Neural progenitor cell (in vitro differentiated cells): ENCODE data around the gene BUB1. TPM values are rescaled to one million over a fixed set of nuclear protein-coding genes. Genes with fewer than 3 reads are reported as not detected.
"Not testable (repeated sequence)": the region's sequence is repeated elsewhere in the genome, so short reads cannot be mapped to it uniquely, and the experiment has no call there.

Source experiments
- DNase-seq: peaks from one replicate; pipeline ENCODE4 v3.0.0-alpha.2; 2016; ENCODE audit warnings: low spot score
- H2AFZ ChIP-seq: fragments of 200-600 bp; sonication (generic); replicated peaks from 2 replicates; pipeline ENCODE4 v1.6.1; 2016; ENCODE audit warnings: antibody characterized with exemption
- H3F3A ChIP-seq: fragments of 200-600 bp; sonication (generic); 2 replicates; pipeline ENCODE4 v1.6.1; 2016; ENCODE audit warnings: antibody characterized with exemption, low read depth
- H3K27ac ChIP-seq: fragments of 200-600 bp; sonication (generic); 2 replicates; pipeline ENCODE4 v1.5.1; 2016; ENCODE audit warnings: mild to moderate bottlenecking
- H3K27me3 ChIP-seq: fragments of 200-600 bp; sonication (generic); 2 replicates; pipeline ENCODE4 v1.6.1; 2016; ENCODE audit warnings: mild to moderate bottlenecking, moderate library complexity
- H3K36me3 ChIP-seq: fragments of 200-600 bp; sonication (generic); 2 replicates; pipeline ENCODE4 v1.5.1; 2016
- H3K4me1 ChIP-seq: fragments of 200-600 bp; sonication (generic); 2 replicates; pipeline ENCODE4 v1.6.1; 2016; ENCODE audit warnings: mixed run types
- H3K4me2 ChIP-seq: fragments of 200-600 bp; sonication (generic); 2 replicates; pipeline ENCODE4 v1.6.1; 2016
- H3K4me3 ChIP-seq: fragments of 200-600 bp; sonication (generic); 2 replicates; pipeline ENCODE4 v1.5.1; 2016
- H3K79me2 ChIP-seq: fragments of 200-600 bp; sonication (generic); 2 replicates; pipeline ENCODE4 v1.6.1; 2016; ENCODE audit warnings: low read depth
- H3K9ac ChIP-seq: fragments of 200-600 bp; sonication (generic); 2 replicates; pipeline ENCODE4 v1.6.1; 2016
- H3K9me3 ChIP-seq: fragments of 200-600 bp; sonication (generic); 2 replicates; pipeline ENCODE4 v1.5.1; 2016; ENCODE audit warnings: low read depth
- H4K20me1 ChIP-seq: fragments of 200-600 bp; sonication (generic); 2 replicates; pipeline ENCODE4 v1.6.1; 2016; ENCODE audit warnings: low read depth
- H3K27ac Mint-ChIP-seq: 3 replicates; pipeline ENCODE4 v1.8.0; 2021; ENCODE audit warnings: mixed read lengths
- H3K27me3 Mint-ChIP-seq: 2 replicates; pipeline ENCODE4 v1.8.0; 2022; ENCODE audit warnings: low read depth, mild to moderate bottlenecking, inconsistent platforms, moderate library complexity, mixed read lengths; ENCODE audit not compliant: insufficient read depth
- H3K36me3 Mint-ChIP-seq: 3 replicates; pipeline ENCODE4 v1.8.0; 2021; ENCODE audit warnings: mixed read lengths
- H3K4me1 Mint-ChIP-seq: 3 replicates; pipeline ENCODE4 v1.8.0; 2021; ENCODE audit warnings: mixed read lengths
- H3K4me3 Mint-ChIP-seq: 3 replicates; pipeline ENCODE4 v1.8.0; 2021; ENCODE audit warnings: mild to moderate bottlenecking, moderate library complexity, mixed read lengths
- H3K9me3 Mint-ChIP-seq: 3 replicates; pipeline ENCODE4 v1.8.0; 2020; ENCODE audit warnings: mixed read lengths
- total RNA-seq: library from RNA; depleted of rRNA; stranded (reverse); fragments of >200 nt; gene quantifications from 2 replicates; pipeline ENCODE4 v1.2.3, GENCODE V29; 2015; ENCODE audit warnings: low replicate concordance

BUB1 gene
- total RNA-seq, 1 donor from 2014 or later, result 266 TPM

DNA sequence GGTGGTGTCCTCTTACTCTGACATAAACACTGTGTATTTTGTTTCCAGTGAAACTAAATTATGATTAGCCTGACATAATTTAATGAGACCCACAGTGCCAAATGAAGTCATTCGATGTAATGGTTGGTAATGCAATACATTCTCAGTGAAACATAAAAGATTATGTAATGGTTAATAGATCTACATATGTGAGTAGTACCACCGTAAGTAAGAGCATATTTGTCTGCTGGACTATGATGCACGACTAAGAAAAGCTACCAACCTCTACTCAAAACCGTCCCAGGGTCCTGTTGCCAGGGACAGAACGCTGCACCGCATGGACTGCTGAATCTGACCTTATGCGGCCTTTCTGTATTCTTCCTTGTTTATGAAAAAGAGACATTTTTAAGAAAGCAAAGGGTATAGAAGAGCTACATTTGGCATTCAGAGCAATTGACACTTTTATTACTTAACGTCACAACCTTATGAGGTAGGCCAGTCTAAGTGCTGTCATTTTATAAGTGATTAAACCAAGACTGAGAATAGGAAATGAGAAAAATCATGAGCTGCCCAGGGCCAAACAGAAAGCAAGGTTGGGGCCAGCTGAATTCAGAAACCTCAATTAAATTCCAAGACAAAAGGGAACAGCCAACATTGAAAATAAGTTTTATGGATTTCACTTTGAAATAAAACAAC, 73.8 kb downstream of the BUB1 start:
- not testable (repeated sequence) for H3K9ac ChIP-seq, H3K27me3 ChIP-seq, H3K4me1 ChIP-seq, H3K4me1 Mint-ChIP-seq, H3K27ac Mint-ChIP-seq, H3K9me3 ChIP-seq, H3K27me3 Mint-ChIP-seq, H3K27ac ChIP-seq, H3F3A ChIP-seq, H3K4me3 ChIP-seq, H3K4me2 ChIP-seq, DNase-seq, H2AFZ ChIP-seq, H3K36me3 Mint-ChIP-seq, H4K20me1 ChIP-seq, H3K9me3 Mint-ChIP-seq, H3K4me3 Mint-ChIP-seq, H3K36me3 ChIP-seq, H3K79me2 ChIP-seq

GRCh38 chr2:110602139-110602538, 75.7 kb downstream of the BUB1 start:
- not testable (repeated sequence) for DNase-seq, H3K36me3 ChIP-seq, H3K27me3 Mint-ChIP-seq, H3K27ac ChIP-seq, H3K4me1 Mint-ChIP-seq, H4K20me1 ChIP-seq, H3K36me3 Mint-ChIP-seq, H3K4me2 ChIP-seq, H3F3A ChIP-seq, H3K4me3 Mint-ChIP-seq, H3K79me2 ChIP-seq, H3K9ac ChIP-seq, H3K27me3 ChIP-seq, H3K9me3 Mint-ChIP-seq, H3K4me3 ChIP-seq, H3K4me1 ChIP-seq, H3K27ac Mint-ChIP-seq, H3K9me3 ChIP-seq, H2AFZ ChIP-seq

DNA sequence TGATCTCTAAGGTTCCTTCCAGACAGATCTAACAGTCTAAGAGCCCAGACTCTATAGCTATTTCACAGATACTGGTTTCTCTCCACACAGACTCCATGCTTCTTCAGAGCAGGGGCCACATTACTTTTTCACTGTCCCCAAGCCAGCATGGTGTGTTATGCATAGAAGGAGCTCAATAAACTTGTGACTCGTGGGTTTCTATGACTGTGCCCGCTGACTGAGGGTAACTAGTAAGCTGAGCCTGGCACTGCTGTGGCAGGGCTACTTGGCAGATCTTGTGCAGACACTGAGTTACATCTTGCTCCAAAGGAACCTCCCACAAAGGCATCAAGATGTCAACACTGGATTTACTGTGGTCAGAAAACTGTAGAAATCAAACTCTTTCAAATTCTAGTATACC, 85.9 kb downstream of the BUB1 start:
- not testable (repeated sequence) for H3F3A ChIP-seq, H4K20me1 ChIP-seq, H3K27me3 Mint-ChIP-seq, H3K27me3 ChIP-seq, H3K36me3 ChIP-seq, H3K27ac Mint-ChIP-seq, H3K9ac ChIP-seq, H3K9me3 Mint-ChIP-seq, H3K4me1 Mint-ChIP-seq, DNase-seq, H3K4me3 Mint-ChIP-seq, H3K79me2 ChIP-seq, H3K4me3 ChIP-seq, H2AFZ ChIP-seq, H3K9me3 ChIP-seq, H3K36me3 Mint-ChIP-seq, H3K27ac ChIP-seq, H3K4me2 ChIP-seq, H3K4me1 ChIP-seq

DNA sequence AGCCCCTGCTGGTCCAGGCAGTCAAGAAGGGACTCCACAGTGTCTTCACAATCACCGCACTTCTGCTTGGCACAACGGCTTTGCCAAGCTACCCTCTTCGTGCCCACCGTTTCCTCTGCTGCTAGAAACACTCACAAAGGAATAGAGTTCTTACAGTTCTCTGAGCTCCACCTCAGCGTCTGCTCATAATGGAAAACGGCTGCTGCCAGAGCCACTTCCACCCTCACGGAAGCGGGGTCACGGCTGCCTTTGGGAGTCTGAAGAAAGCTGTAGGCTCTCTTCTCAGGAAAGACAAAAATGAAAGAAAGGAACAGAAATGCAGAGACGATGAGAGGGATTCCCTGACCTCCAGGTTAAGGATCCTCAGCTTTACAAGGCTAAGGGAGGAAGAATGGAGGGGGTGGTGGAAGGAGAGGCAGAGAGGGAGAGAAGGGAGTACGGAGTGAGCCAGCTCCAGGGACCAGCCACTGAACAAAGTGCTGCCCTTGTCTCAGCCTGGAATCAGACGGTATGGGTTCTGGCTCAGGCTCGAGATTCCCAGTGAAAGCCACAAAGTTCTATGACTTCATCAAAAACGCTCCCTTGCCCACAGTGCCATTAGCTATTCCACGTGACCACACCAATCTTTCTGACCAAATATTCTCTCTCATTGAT, 88.1 kb downstream of the BUB1 start:
- H4K20me1 ChIP-seq, result not testable (repeated sequence)

GRCh38 chr2:110588520-110588919, 89.3 kb downstream of the BUB1 start:
- not testable (repeated sequence) for H2AFZ ChIP-seq, H3K9ac ChIP-seq, H3K4me2 ChIP-seq, DNase-seq, H3F3A ChIP-seq, H3K4me1 ChIP-seq, H3K27ac ChIP-seq, H3K36me3 ChIP-seq, H3K27me3 ChIP-seq, H3K36me3 Mint-ChIP-seq, H4K20me1 ChIP-seq, H3K4me1 Mint-ChIP-seq, H3K4me3 ChIP-seq, H3K4me3 Mint-ChIP-seq, H3K9me3 ChIP-seq, H3K79me2 ChIP-seq, H3K9me3 Mint-ChIP-seq, H3K27ac Mint-ChIP-seq, H3K27me3 Mint-ChIP-seq

More for the DNA sequence above, 88.1 kb downstream of the BUB1 start:
- not testable (repeated sequence) for H3K36me3 ChIP-seq, H3K4me1 Mint-ChIP-seq, H3K79me2 ChIP-seq, DNase-seq, H2AFZ ChIP-seq, H3K4me3 ChIP-seq, H3K9ac ChIP-seq, H3K27ac Mint-ChIP-seq, H3K9me3 Mint-ChIP-seq, H3K36me3 Mint-ChIP-seq, H3K27ac ChIP-seq, H3K27me3 ChIP-seq, H3K4me2 ChIP-seq, H3K27me3 Mint-ChIP-seq, H3K9me3 ChIP-seq, H3F3A ChIP-seq, H3K4me3 Mint-ChIP-seq, H3K4me1 ChIP-seq

Other genes with a start within 250 kb of the BUB1 start
- gene LIMS4, start 205.2 kb downstream of the BUB1 start, total RNA-seq, result 0.28 TPM in 1 of 2 replicates, not detected in the other
- gene RGPD6, start 100.8 kb downstream of the BUB1 start, total RNA-seq, result 35.0 and 54.8 TPM in 2 replicates
- gene ACOXL, start 54.5 kb upstream of the BUB1 start, total RNA-seq, result 2.9 TPM in 2 replicates